GM12891 (cell line): ENCODE results near the gene DNM3.

Experiments used
- PAX5 ChIP-seq: IDR thresholded peaks from 2 replicates; pipeline ENCODE4 v1.6.1; 2011; ENCODE audit warnings: low read length, moderate library complexity, mild to moderate bottlenecking; ENCODE audit not compliant: insufficient read depth, severe bottlenecking
- POLR2A ChIP-seq: IDR thresholded peaks from 2 replicates; pipeline ENCODE4 v1.6.1; 2011; ENCODE audit warnings: low read depth, low read length, control low read depth
- POLR2AphosphoS5 ChIP-seq: IDR thresholded peaks from 2 replicates; pipeline ENCODE4 v1.6.1; 2011; ENCODE audit warnings: low read depth, low read length, control low read depth
- POU2F2 ChIP-seq: IDR thresholded peaks from 2 replicates; pipeline ENCODE4 v1.6.1; 2011; ENCODE audit warnings: low read depth, mild to moderate bottlenecking, control low read depth, low read length, moderate library complexity
- SPI1 ChIP-seq: IDR thresholded peaks from 2 replicates; pipeline ENCODE4 v1.6.1; 2011; ENCODE audit warnings: low read depth, low read length, control low read depth
- TAF1 ChIP-seq: IDR thresholded peaks from 2 replicates; pipeline ENCODE4 v1.6.1; 2011; ENCODE audit warnings: low read depth, low read length, control low read depth

- TF ChIP-seq POLR2A (no peak), TAF1 (no peak), POU2F2 (no peak), POLR2AphosphoS5 (no peak), SPI1 (no peak), PAX5 (no peak)
These were observed 573.0 kb downstream of the DNM3 start for GRCh38 chr1:172414331-172414730.
